ENCODE data around the gene GIMAP8.

The GIMAP8 gene

GRCh38 chr7:150464962-150465361 is 14.5 kb downstream of the GIMAP8 start:
- in situ Hi-C loops (cut with HindIII; ENCODE audit: low sequenced_read_pairs) = no loop called here
- no peak for TF ChIP-seq CTCF (IDR thresholded peaks at IDR 0.05; ENCODE audit: low read depth, low read length)
- DNase-seq (ENCODE audit: low read depth, low spot score) = no peak
- H3K4me3 ChIP-seq (ENCODE audit: low read depth, low read length) = no peak overlapping the region

GRCh38 chr7:150465414-150465813 is 15.0 kb downstream of the GIMAP8 start:
- DNase-seq (ENCODE audit: low read depth, low spot score) = no peak
- TF ChIP-seq CTCF (IDR thresholded peaks at IDR 0.05; ENCODE audit: low read depth, low read length) = no peak
- in situ Hi-C loops (cut with HindIII; ENCODE audit: low sequenced_read_pairs) = no loop called here
- H3K4me3 ChIP-seq (ENCODE audit: low read depth, low read length) = no peak overlapping the region

- in situ Hi-C loops (cut with HindIII; ENCODE audit: low sequenced_read_pairs) = no loop called here
- TF ChIP-seq CTCF (IDR thresholded peaks at IDR 0.05; ENCODE audit: low read depth, low read length) = no peak
Observed at GRCh38 chr7:150466477-150466876, 16.0 kb downstream of the GIMAP8 start.

GRCh38 chr7:150468241-150468640 is 17.8 kb downstream of the GIMAP8 start:
- no peak for DNase-seq (ENCODE audit: low read depth, low spot score)
- in situ Hi-C loops (cut with HindIII; ENCODE audit: low sequenced_read_pairs) = no loop called here
- no peak overlapping the region for H3K4me3 ChIP-seq (ENCODE audit: low read depth, low read length)
- no peak for TF ChIP-seq CTCF (IDR thresholded peaks at IDR 0.05; ENCODE audit: low read depth, low read length)

More at GRCh38 chr7:150466477-150466876, 16.0 kb downstream of the GIMAP8 start:
- DNase-seq (ENCODE audit: low read depth, low spot score) = no peak
- no peak overlapping the region for H3K4me3 ChIP-seq (ENCODE audit: low read depth, low read length)

GRCh38 chr7:150471886-150472285 is 21.5 kb downstream of the GIMAP8 start:
- H3K4me3 ChIP-seq (ENCODE audit: low read depth, low read length) = no peak overlapping the region
- no peak for TF ChIP-seq CTCF (IDR thresholded peaks at IDR 0.05; ENCODE audit: low read depth, low read length)
- in situ Hi-C loops (cut with HindIII; ENCODE audit: low sequenced_read_pairs) = no loop called here
- no peak for DNase-seq (ENCODE audit: low read depth, low spot score)

GRCh38 chr7:150473902-150474301 is 23.5 kb downstream of the GIMAP8 start:
- no peak for TF ChIP-seq CTCF (IDR thresholded peaks at IDR 0.05; ENCODE audit: low read depth, low read length)
- DNase-seq (ENCODE audit: low read depth, low spot score) = no peak
- in situ Hi-C loops (cut with HindIII; ENCODE audit: low sequenced_read_pairs) = no loop called here
- no peak overlapping the region for H3K4me3 ChIP-seq (ENCODE audit: low read depth, low read length)

GRCh38 chr7:150476285-150476684 is 25.9 kb downstream of the GIMAP8 start:
- DNase-seq (ENCODE audit: low read depth, low spot score) = no peak

More at GRCh38 chr7:150476285-150476684, 25.9 kb downstream of the GIMAP8 start:
- no peak for TF ChIP-seq CTCF (IDR thresholded peaks at IDR 0.05; ENCODE audit: low read depth, low read length)
- in situ Hi-C loops (cut with HindIII; ENCODE audit: low sequenced_read_pairs) = no loop called here
- no peak overlapping the region for H3K4me3 ChIP-seq (ENCODE audit: low read depth, low read length)

Measured in astrocyte of the spinal cord (primary cell).